B cell (primary cell): ENCODE measurements around the gene SHANK2.

Experiments used
- CTCF ChIP-seq: fragments of 200-600 bp; IDR thresholded peaks from one replicate; pipeline ENCODE4 v1.8.0; 2022; ENCODE audit warnings: antibody characterized with exemption, mild to moderate bottlenecking
- EZH2 ChIP-seq: IDR thresholded peaks from 2 replicates; pipeline ENCODE4 v1.6.1; 2012; ENCODE audit warnings: borderline replicate concordance, low read depth, mild to moderate bottlenecking, moderate library complexity, low read length; ENCODE audit not compliant: insufficient read depth, poor library complexity, severe bottlenecking

DNA sequence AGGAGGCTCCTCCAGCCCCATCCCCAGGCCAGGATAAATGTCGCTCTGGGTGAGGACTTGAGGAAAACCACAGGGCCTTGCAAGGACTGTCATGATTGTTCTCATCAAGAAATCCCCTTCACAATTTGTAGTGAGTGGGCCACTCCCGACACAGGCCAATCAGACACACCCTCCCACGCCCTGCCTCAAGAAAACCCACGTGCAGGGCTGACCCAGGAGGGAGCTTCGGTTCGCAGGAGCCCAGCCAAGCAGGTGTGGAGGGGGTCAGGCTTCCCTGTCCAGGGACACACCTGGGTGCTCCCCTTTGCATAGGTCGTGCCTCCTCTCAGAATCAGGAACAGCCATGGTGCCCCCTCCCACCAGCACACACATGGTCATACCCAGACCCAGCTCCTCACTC, 43.2 kb downstream of the SHANK2 start:
- TF ChIP-seq CTCF = no peak
- TF ChIP-seq EZH2 = no peak
